HCT116 (cell line): ENCODE data around the gene PEAK1. TPM values are rescaled to one million over a fixed set of nuclear protein-coding genes. Genes with fewer than 3 reads are reported as not detected.

Source experiments
- ATAC-seq: fragments of 200-7000 bp; cut with Tn5 transposase; 2 replicates; pipeline ENCODE4 v1.9.1; 2020; ENCODE audit warnings: mild to moderate bottlenecking, moderate library complexity
- BruUV-seq: library from RNA; stranded (reverse); fragments of 400-500 nt; replicated peaks from 2 replicates; lab custom pipeline; 2021; lab: Mats Ljungman, UMichigan
- CTCF ChIA-PET: fragments of 300-600 bp; sonication (Branson Sonifier 250); formaldehyde crosslinking; loops from one replicate; lab custom pipeline; 2021; ENCODE audit warnings: antibody characterized with exemption; lab: Charles Lee
- POLR2A ChIA-PET: fragments of 300-600, 350-600 bp; sonication (Branson Sonifier 250); formaldehyde crosslinking; loops from one replicate; lab custom pipeline; 2021; ENCODE audit warnings: antibody characterized with exemption; lab: Charles Lee
- RAD21 ChIA-PET, 2 experiments: fragments of 300-600 bp; sonication (Branson Sonifier 250); formaldehyde crosslinking; loops; one replicate each; lab custom pipeline; 2023; ENCODE audit warnings: low total read pairs in 2 of 2; ENCODE audit not compliant: uncharacterized antibody in 2 of 2, unreplicated experiment in 2 of 2, low non-redundant PET in 1 of 2; lab: Charles Lee
- DNase-seq: peaks from one replicate; pipeline ENCODE4 v3.0.0-alpha.2; 2010; ENCODE audit warnings: low read depth, low spot score
- H2AFZ ChIP-seq: fragments of 200-600 bp; shearing (Covaris generic), sonication (generic); 2 replicates; pipeline ENCODE4 v1.6.1; 2017; ENCODE audit warnings: low read depth, mixed run types, mixed read lengths, antibody characterized with exemption, low read length; ENCODE audit not compliant: poor library complexity, severe bottlenecking
- H3K27ac ChIP-seq: 2 replicates; pipeline ENCODE4 v1.5.1; 2012; ENCODE audit warnings: low read depth, low read length
- H3K27me3 ChIP-seq: fragments of 200-600 bp; sonication (generic); 2 replicates; pipeline ENCODE4 v1.6.1; 2016; ENCODE audit warnings: mixed run types, low read length, mixed read lengths; ENCODE audit not compliant: insufficient read depth
- H3K36me3 ChIP-seq, 2 experiments: fragments of 200-500 bp in 1 of 2; fragments of 200-600 bp in 1 of 2; sonication (Bioruptor generic) in 1 of 2; sonication (generic) in 1 of 2; 2 replicates each; pipeline versions ENCODE4 v1.5.1 to v1.6.1; 2014 to 2016; ENCODE audit warnings: low read length in 2 of 2, inconsistent platforms in 1 of 2, mixed read lengths in 1 of 2, mixed run types in 1 of 2; ENCODE audit not compliant: insufficient read depth in 2 of 2, control insufficient read depth in 1 of 2
- H3K4me1 ChIP-seq, 2 experiments: fragments of 200-600 bp in 1 of 2; sonication (generic) in 1 of 2; 2 replicates each; pipeline versions ENCODE4 v1.5.1 to v1.6.1; 2012 to 2017; ENCODE audit warnings: low read length in 2 of 2, inconsistent platforms in 1 of 2, mild to moderate bottlenecking in 1 of 2, mixed read lengths in 1 of 2, mixed run types in 1 of 2, moderate library complexity in 1 of 2; ENCODE audit not compliant: insufficient read depth in 2 of 2, control insufficient read depth in 1 of 2
- H3K4me2 ChIP-seq: fragments of 200-600 bp; sonication (generic); 2 replicates; pipeline ENCODE4 v1.6.1; 2017; ENCODE audit warnings: mixed run types, low read length, mixed read lengths
- H3K4me3 ChIP-seq, 2 experiments: fragments of 200-600 bp in 1 of 2; sonication (generic) in 1 of 2; replicated peaks in 1 of 2; 2 replicates each; pipeline ENCODE4 v1.5.1; 2011 to 2016; ENCODE audit warnings: low read length in 2 of 2, control low read depth in 1 of 2, low read depth in 1 of 2, mild to moderate bottlenecking in 1 of 2, mixed read lengths in 1 of 2, mixed run types in 1 of 2
- H3K79me2 ChIP-seq: fragments of 200-600 bp; sonication (generic); 2 replicates; pipeline ENCODE4 v1.6.1; 2017; ENCODE audit warnings: mild to moderate bottlenecking, mixed run types, low read length, moderate library complexity, mixed read lengths; ENCODE audit not compliant: insufficient read depth
- H3K9ac ChIP-seq: fragments of 200-600 bp; sonication (generic); 2 replicates; pipeline ENCODE4 v1.6.1; 2016; ENCODE audit warnings: low read length, mixed read lengths
- H3K9me2 ChIP-seq: fragments of 200-600 bp; sonication (generic), shearing (Covaris generic); 2 replicates; pipeline ENCODE4 v1.6.1; 2017; ENCODE audit warnings: mixed run types, mild to moderate bottlenecking, moderate library complexity; ENCODE audit not compliant: insufficient read depth
- H3K9me3 ChIP-seq, 2 experiments: fragments of 200-500 bp in 1 of 2; fragments of 200-600 bp in 1 of 2; sonication (Bioruptor generic) in 1 of 2; sonication (generic) in 1 of 2; 2 replicates each; pipeline ENCODE4 v1.6.1; 2014 to 2017; ENCODE audit warnings: low read length in 2 of 2, mixed read lengths in 2 of 2, inconsistent platforms in 1 of 2, low read depth in 1 of 2, mild to moderate bottlenecking in 1 of 2, mixed run types in 1 of 2, moderate library complexity in 1 of 2; ENCODE audit not compliant: control insufficient read depth in 1 of 2, insufficient read depth in 1 of 2
- H4K20me1 ChIP-seq: fragments of 200-600 bp; sonication (generic), shearing (Covaris generic); 2 replicates; pipeline ENCODE4 v1.6.1; 2017; ENCODE audit warnings: mixed run types, mild to moderate bottlenecking, moderate library complexity; ENCODE audit not compliant: insufficient read depth
- ATF3 ChIP-seq: IDR thresholded peaks from 2 replicates; pipeline ENCODE4 v1.6.1; 2012
- CBX3 ChIP-seq: IDR thresholded peaks from 2 replicates; pipeline ENCODE4 v1.6.1; 2012; ENCODE audit warnings: low read depth
- CTCF ChIP-seq, 3 experiments: fragments of 200-600 bp in 1 of 3; sonication (generic) in 1 of 3; IDR thresholded peaks in 2 of 3; conservative IDR thresholded peaks in 1 of 3; 2 replicates each; pipeline ENCODE4 v1.5.1; 2012 to 2017; ENCODE audit warnings: low read depth in 2 of 3, low read length in 2 of 3, antibody characterized with exemption in 1 of 3, borderline replicate concordance in 1 of 3, control low read depth in 1 of 3, mild to moderate bottlenecking in 1 of 3, mixed read lengths in 1 of 3, mixed run types in 1 of 3, moderate library complexity in 1 of 3; ENCODE audit not compliant: insufficient read depth in 1 of 3
- EZH2phosphoT487 ChIP-seq: fragments of 200-600 bp; IDR thresholded peaks from 2 replicates; pipeline ENCODE4 v1.6.1; 2018; ENCODE audit warnings: antibody characterized with exemption, borderline replicate concordance
- JUND ChIP-seq: IDR thresholded peaks from 2 replicates; pipeline ENCODE4 v1.6.1; 2012
- POLR2A ChIP-seq: IDR thresholded peaks from 2 replicates; pipeline ENCODE4 v1.7.0; 2011; ENCODE audit warnings: borderline replicate concordance; ENCODE audit not compliant: insufficient read depth, insufficient read length; ENCODE audit errors: extremely low read depth
- RAD21 ChIP-seq: IDR thresholded peaks from 2 replicates; pipeline ENCODE4 v1.6.1; 2012; ENCODE audit warnings: low read depth, mild to moderate bottlenecking
- SIN3A ChIP-seq: IDR thresholded peaks from 2 replicates; pipeline ENCODE4 v1.6.1; 2012; ENCODE audit warnings: low read depth
- SRF ChIP-seq: IDR thresholded peaks from 2 replicates; pipeline ENCODE4 v1.6.1; 2012; ENCODE audit warnings: low read depth
- TCF7L2 ChIP-seq: IDR thresholded peaks from 2 replicates; pipeline ENCODE4 v1.7.0; 2011; ENCODE audit warnings: borderline replicate concordance, inconsistent platforms; ENCODE audit not compliant: insufficient read depth, insufficient read length; ENCODE audit errors: extremely low read depth
- intact Hi-C: fragments of 100-400 bp; cut with micrococcal nuclease; formaldehyde crosslinking; loops from 2 replicates; pipeline ENCODE4 v1.10.0; 2022
- total RNA-seq: library from RNA; stranded (reverse); gene quantifications from one replicate; pipeline ENCODE4 v1.2.1, GENCODE V29; 2021; ENCODE audit not compliant: unreplicated experiment

Gene PEAK1
- total RNA-seq, 1 experiment from 2014 or later, result 23.4 TPM

- RAD21 ChIA-PET, result no interaction called here
- Histone ChIP-seq H3K27me3 (no peaks in the 10 kb centered on the region), H3K79me2 (no peaks in the 10 kb centered on the region), H2AFZ (no peak overlapping the region), H3K4me3 (no peak overlapping the region), H3K9ac (no peak overlapping the region), H3K9me3 (no peaks in the 10 kb centered on the region), H3K27ac (no peak overlapping the region), H4K20me1 (no peaks in the 10 kb centered on the region), H3K4me1 (no peaks in the 10 kb centered on the region), H3K4me2 (no peak overlapping the region), H3K36me3 (no peaks in the 10 kb centered on the region), H3K9me2 (no peaks in the 10 kb centered on the region)
- TF ChIP-seq CTCF (IDR thresholded peaks at IDR 0.05 in 2 of 3, conservative IDR thresholded peaks at IDR 0.05 in 1 of 3; ENCODE audit: borderline replicate concordance in 1 of 3, insufficient read depth in 1 of 3, low read depth in 2 of 3, low read length in 2 of 3), result no peak
- no peak for TF ChIP-seq CBX3
- ATAC-seq (no peak), DNase-seq (no peak)
- POLR2A ChIA-PET, result no interaction called here
- CTCF ChIA-PET, result no interaction called here
- intact Hi-C loops, result no loop called here
- no TSS peak for BruUV-seq
These were observed 322.6 kb downstream of the PEAK1 start for GRCh38 chr15:77097248-77097721.

DNA sequence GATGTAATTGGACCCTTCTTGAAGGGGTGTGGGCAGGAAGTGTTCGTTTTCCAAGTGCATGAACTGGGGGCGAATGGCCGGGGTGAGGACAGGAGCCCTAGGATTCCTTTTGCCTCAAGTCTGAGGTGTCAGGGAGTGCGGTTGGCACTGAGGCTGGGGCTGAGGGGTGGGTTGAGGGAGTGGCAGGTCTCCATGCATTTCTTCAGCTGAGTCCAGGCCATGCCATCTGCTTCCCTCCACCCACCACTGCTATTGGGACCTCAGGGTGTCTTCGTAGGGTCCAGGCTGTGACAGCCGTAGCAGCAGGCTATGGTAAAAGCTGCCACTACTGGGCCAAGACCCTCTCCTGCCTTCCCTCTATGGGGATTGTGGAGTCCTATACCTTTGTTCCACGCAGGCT is 323.4 kb downstream of the PEAK1 start:
- Histone ChIP-seq H3K9ac (no peak overlapping the region), H3K36me3 (no peaks in the 10 kb centered on the region), H3K4me1 (no peaks in the 10 kb centered on the region), H4K20me1 (no peaks in the 10 kb centered on the region), H3K4me3 (no peak overlapping the region), H3K9me3 (no peaks in the 10 kb centered on the region), H3K9me2 (no peaks in the 10 kb centered on the region), H3K27me3 (no peaks in the 10 kb centered on the region), H3K79me2 (no peaks in the 10 kb centered on the region)
- ChIA-PET POLR2A (no interaction called here), CTCF (no interaction called here), RAD21 (no interaction called here)
- BruUV-seq, result no TSS peak
- intact Hi-C loops, result no loop called here
- ATAC-seq, result no peak
- DNase-seq, result no peak
- TF ChIP-seq ATF3 (no peak), SRF (no peak), RAD21 (no peak), EZH2phosphoT487 (no peak), TCF7L2 (no peak), JUND (no peak), POLR2A (no peak), SIN3A (no peak)
- TF ChIP-seq, all 23 proteins: peak for 0
- Histone ChIP-seq H3K4me2 (no peak overlapping the region), H2AFZ (no peak overlapping the region), H3K27ac (no peak overlapping the region)
